HG03378 (cell line): ENCODE data around the gene GSTM4.
"Not testable (repeated sequence)": the region's sequence is repeated elsewhere in the genome, so short reads cannot be mapped to it uniquely, and the experiment has no call there.

ENCODE experiments used
- ATAC-seq: cut with Tn5 transposase; IDR thresholded peaks from one replicate; pipeline ENCODE4 v1.9.1; 2021; ENCODE audit warnings: mild to moderate bottlenecking, moderate library complexity; ENCODE audit not compliant: unreplicated experiment

Gene GSTM4

DNA sequence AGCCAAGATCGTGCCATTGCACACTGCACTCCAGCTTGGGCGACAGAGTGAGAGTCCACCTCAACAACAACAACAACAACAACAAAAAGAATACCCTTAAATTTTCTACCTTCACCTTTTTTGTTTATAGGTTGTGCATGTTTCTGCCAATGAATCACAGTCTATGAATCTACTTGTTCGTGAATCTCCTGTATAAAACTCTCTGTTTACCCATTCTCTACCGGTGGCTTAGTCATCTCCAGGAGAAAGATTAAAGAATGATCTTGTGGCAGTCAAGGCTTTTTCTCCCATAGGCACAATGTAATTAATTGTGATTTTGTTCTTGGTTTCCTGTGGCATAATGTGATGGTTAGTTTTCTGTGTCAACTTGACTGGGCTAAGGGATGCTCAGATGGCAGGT lies 42.0 kb downstream of the GSTM4 start:
- not testable (repeated sequence) for ATAC-seq

DNA sequence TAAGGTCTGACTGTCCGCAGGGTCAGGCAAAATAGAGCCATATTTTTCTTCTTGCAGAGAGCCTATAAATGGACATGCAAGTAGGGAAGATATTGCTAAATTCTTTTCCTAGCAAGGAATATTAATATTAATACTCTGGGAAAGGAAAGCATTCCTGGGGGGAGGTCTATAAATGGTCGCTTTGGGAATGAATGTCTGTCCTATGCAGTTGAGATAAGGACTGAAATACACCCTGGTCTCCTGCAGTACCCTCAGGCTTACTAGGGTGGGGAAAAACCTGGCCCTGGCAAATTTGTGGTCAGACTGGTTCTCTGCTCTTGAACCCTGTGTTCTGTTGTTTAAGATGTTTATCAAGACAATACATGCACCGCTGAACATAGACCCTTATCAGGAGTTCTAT lies 47.0 kb downstream of the GSTM4 start:
- not testable (repeated sequence) for ATAC-seq

DNA sequence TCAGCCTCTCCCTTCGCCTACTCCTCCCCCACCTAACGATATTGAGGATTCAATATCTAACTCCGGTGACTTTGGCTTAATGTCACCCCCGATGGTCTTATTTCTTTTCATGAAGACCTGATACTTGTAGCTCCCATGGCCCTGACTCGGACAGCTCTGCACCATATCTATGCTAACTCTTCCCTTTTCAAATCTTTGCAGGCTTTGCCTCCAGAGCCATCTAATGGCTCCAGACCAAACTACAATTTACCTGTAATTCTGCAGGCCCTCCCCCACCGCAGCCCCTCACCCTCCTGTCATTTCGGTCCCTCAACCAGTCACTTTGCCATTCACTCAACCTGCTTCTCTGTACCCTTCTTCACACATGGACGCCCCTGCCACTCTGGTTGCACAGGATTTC lies 48.3 kb downstream of the GSTM4 start:
- ATAC-seq, result no peak

DNA sequence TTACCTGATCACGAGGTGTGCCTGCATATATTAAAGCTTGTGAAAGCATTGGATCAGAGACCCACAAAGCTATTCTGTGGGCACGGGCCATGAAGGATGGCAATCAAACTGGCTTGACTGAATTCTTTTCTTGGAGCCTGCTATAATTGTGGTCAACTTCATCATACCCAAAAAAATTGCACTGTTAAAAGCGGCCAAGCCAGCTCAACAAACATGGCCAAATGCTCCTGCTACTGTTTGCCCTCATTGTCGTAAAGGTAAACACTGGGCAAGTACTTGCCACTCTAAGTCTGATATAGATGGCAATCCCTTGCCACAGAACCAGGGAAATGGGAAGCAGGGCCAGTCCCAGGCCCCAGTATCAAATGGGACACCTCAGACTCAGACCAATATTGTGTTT lies 49.5 kb downstream of the GSTM4 start:
- ATAC-seq, result no peak

DNA sequence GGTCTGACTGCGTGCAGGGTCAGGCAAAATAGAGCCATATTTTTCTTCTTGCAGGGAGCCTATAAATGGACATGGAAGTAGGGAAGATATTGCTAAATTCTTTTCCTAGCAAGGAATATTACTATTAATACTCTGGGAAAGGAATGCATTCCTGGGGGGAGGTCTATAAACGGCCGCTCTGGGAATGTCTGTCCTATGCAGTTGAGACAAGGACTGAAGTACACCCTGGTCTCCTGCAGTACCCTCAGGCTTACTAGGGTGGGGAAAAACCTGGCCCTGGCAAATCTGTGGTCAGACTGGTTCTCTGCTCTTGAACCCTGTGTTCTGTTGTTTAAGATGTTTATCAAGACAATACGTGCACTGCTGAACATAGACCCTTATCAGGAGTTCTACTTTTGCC lies 53.0 kb downstream of the GSTM4 start:
- not testable (repeated sequence) for ATAC-seq

DNA sequence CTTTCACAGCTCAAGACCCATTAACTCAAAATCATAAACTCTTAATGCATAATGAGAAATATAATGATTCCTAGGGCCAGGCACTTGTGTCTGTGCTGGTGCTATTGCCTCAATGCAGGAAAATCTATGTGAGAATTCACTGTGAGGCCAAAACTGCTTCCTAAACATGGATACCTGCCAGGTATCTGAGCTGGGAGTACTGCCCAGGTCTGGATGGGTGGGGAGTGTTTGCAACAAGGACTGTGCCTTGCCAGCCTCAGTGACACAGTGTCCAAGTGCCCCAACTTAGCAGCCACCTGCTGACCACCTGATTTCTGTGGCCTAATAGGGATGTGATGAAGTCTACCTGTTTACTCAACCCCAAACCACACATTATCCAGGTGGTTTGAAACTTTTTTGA lies 53.9 kb downstream of the GSTM4 start:
- ATAC-seq, result not testable (repeated sequence)
